ENCODE data around the gene CDH24.

Gene CDH24

DNA sequence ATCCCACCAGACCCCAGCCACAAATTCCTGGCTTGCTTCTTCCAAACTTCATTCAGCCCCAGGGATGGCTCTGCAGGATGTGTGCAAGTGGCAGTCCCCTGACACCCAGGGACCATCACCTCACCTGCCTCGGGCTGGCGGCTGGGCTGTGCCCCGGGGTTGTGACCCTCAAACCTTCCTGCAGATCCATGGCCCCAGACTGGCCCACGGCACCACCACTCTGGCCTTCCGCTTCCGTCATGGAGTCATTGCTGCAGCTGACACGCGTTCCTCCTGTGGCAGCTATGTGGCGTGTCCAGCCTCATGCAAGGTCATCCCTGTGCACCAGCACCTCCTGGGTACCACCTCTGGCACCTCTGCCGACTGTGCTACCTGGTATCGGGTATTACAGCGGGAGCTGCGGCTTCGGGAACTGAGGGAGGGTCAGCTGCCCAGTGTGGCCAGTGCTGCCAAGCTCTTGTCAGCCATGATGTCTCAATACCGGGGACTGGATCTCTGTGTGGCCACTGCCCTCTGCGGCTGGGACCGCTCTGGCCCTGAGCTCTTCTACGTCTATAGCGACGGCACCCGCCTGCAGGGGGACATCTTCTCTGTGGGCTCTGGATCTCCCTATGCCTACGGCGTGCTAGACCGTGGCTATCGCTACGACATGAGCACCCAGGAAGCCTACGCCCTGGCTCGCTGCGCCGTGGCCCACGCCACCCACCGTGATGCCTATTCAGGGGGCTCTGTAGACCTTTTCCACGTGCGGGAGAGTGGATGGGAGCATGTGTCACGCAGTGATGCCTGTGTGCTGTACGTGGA is 15.0 kb downstream of the CDH24 start, which contains the start of gene PSMB11:
Gene PSMB11, plus strand, starts transcription at position 51 of the 804 bp plus-strand sequence. Its CDS starts 14 bp downstream, at position 65.
- TF ChIP-seq, protein P1, sequence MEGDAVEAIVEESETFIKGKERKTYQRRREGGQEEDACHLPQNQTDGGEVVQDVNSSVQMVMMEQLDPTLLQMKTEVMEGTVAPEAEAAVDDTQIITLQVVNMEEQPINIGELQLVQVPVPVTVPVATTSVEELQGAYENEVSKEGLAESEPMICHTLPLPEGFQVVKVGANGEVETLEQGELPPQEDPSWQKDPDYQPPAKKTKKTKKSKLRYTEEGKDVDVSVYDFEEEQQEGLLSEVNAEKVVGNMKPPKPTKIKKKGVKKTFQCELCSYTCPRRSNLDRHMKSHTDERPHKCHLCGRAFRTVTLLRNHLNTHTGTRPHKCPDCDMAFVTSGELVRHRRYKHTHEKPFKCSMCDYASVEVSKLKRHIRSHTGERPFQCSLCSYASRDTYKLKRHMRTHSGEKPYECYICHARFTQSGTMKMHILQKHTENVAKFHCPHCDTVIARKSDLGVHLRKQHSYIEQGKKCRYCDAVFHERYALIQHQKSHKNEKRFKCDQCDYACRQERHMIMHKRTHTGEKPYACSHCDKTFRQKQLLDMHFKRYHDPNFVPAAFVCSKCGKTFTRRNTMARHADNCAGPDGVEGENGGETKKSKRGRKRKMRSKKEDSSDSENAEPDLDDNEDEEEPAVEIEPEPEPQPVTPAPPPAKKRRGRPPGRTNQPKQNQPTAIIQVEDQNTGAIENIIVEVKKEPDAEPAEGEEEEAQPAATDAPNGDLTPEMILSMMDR (IDR thresholded peaks at IDR 0.05; ENCODE audit: control insufficient read depth, extremely low read depth, insufficient read depth) = no peak
- H3K4me3 ChIP-seq (ENCODE audit: low read depth, low read length) = no peak within 1 kb of the TSS
- DNase-seq (ENCODE audit: low read depth) = no peak

DNA sequence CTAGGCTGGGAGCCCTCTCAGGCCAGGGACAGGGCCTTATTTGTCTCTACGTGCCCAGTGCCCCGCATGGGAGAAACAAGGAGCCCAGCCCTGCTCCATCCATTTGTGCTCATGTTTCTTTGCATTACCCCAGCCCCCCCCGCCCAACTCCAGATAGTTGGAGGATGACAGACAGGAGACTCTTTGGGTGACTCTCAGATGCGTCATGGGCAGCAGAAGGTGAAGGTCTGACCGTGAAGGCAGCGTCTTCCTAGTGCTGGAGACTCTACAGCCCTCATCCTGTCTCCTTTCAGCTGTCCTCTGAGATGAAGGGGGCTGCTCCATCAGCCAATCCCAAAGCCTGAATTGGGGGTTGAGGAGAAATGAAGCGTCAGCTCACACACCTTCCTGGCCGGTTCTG is 15.6 kb downstream of the CDH24 start:
- no peak overlapping the region for H3K4me3 ChIP-seq (ENCODE audit: low read depth, low read length)
- no peak for DNase-seq (ENCODE audit: low read depth)
- TF ChIP-seq, protein P1 (IDR thresholded peaks at IDR 0.05; ENCODE audit: control insufficient read depth, extremely low read depth, insufficient read depth) = no peak

DNA sequence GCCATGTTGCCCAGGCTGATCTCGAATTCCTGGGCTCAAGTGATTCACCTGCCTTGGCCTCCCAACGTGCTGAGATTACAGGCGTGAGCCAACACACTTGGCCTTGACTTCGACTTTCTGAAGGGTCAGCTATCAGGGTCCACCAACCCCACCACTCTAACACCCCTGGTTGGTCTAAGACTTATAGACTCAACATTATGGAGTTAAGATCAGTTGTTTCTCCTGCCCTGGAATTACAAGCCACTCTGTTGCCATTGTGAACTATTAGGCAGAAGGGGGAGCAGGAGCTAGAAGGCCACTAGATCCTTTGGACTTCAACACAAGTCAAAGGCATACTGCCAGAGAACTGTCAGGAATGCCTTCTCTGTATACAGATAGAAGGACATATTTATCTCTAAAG is 17.2 kb downstream of the CDH24 start:
- TF ChIP-seq, protein P1 (IDR thresholded peaks at IDR 0.05; ENCODE audit: control insufficient read depth, extremely low read depth, insufficient read depth) = no peak
- DNase-seq (ENCODE audit: low read depth) = no peak
- no peak overlapping the region for H3K4me3 ChIP-seq (ENCODE audit: low read depth, low read length)

DNA sequence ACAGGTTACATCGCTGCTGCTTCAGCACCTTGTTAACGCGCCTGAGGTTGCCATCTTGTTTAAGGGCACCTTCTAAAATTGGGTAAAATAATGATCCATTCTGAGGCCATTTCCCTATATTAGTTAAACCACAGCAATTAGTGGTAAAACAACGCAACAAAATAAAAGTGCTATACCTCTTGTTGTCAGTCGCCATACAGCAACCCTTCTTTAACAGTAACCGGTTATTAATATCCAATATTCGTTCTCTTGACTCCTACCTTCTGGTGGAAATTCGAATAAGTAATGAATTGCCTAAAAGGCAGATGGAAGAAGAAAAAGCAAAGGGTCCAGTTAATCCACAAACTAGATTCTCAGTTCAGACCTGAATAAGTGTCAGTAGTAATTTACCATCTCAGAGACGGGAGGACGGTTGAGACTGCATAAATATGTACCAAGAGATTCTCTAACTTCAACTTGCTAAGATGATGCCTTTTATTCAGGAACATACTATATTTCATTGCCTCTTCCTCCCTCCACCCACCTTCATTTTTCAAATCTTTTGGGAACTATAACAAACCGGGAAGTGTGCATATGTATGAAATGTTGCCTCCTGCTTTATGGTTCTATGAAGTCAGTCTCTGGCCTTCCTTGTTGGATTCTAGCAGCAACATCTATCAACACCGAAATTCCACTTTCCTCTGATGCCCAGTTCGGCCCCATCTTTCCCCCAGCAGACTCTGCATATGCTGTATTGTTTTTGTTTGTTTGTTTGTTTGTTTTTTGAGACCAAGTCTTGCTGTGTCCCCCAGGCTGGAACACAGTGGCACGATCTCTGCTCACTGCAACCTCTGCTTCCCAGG is 21.8 kb downstream of the CDH24 start:
- H3K4me3 ChIP-seq (ENCODE audit: low read depth, low read length) = peak overlapping the region; percentile 93
- DNase-seq (ENCODE audit: low read depth) = no peak
- TF ChIP-seq, protein P1 (IDR thresholded peaks at IDR 0.05; ENCODE audit: control insufficient read depth, extremely low read depth, insufficient read depth) = no peak

DNA sequence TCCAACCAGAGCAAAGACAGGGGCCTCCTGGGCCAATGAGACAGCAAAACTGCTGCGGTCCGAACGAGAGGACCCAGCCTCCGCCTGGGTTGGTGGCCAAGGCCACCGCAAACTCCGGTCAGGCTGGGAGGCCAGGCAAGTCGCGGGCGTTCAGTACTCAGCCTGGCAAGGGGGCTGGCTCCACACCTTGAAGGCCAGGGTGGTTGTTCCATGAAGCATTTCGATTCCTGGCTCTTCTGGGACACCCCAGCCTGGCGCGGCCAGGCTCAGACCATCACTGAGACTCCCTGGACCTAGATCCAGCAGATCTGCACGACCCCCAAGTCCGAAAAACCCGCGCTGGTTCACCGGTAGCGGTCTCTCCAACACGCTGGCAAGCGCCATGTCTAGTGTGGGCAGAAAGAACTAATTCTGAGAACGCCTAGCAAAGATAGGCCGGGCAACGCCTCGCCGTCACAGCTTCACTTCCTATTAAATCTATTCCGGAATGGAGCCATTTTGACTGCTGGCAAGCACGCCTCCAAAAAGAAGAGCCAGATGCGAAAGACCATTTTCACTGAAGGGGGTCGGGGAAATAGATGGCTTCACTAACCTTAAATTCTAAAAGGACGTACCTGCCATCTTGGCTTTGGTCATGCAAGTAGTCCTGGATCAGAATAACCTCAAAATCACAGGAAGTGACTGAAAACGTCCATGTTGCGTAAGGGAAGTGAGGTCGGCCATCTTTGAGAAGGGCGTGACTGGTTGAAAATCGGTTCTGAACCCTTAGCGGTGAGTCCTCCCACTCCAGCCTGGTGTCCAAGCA is 22.6 kb downstream of the CDH24 start, which contains the start of gene PSMB5:
Gene PSMB5, minus strand, starts transcription at position 403 of the 805 bp plus-strand sequence. Its CDS starts 19 bp downstream, at position 384.
- H3K4me3 ChIP-seq (ENCODE audit: low read depth, low read length) = peak within 1 kb of the TSS; percentile 93
- peak; percentile 95 for DNase-seq (ENCODE audit: low read depth)

More for the DNA sequence above, 22.6 kb downstream of the CDH24 start, which contains the start of gene PSMB5:
- TF ChIP-seq, protein P1 (IDR thresholded peaks at IDR 0.05; ENCODE audit: control insufficient read depth, extremely low read depth, insufficient read depth) = no peak

All from LNCaP clone FGC (cell line).